GM19324 (cell line): Measurements from ENCODE around the gene ARCN1.

Source experiments
- ATAC-seq: cut with Tn5 transposase; IDR thresholded peaks from one replicate; pipeline ENCODE4 v1.9.1; 2021; ENCODE audit warnings: mild to moderate bottlenecking, moderate library complexity; ENCODE audit not compliant: unreplicated experiment, low FRiP score

The ARCN1 gene

DNA sequence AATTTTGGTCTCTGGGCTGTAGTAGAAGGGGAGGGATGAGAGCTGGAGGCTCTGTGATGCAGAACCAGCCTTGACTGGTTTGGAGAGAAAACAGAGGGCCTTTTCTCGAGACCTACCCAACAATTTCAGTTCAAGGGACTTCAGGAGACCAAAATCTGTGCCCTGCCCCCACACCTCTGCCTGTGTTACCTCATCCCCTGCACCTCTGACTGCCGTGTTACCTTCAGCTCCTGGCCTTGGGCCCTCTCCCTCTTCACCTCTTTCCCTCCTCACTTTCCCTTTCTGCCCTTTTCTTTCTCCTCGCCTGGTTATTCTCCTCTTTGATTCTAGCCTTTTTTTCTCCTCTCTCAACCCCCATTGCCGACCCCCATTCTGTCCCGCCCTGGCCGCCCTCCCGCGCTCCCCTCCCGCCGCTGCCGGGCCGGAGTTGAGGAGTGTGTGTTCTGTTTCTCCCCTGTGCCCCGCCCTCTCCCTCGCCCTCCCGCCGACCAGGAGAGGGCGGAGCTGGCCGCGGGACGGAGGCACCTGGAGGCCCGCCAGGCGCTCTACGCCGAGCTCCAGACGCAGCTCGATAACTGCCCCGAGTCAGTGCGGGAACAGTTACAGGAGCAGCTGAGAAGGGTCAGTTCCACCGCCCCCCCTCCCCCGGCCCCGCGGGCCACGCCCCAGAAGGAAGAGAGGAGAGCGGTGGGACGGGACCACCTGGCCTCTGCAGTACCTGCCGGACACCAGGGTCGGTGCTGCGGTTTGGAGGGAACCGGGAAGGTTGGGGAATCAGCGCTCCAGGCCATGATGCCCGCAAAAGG lies 62.4 kb downstream of the ARCN1 start:
- no peak for ATAC-seq

DNA sequence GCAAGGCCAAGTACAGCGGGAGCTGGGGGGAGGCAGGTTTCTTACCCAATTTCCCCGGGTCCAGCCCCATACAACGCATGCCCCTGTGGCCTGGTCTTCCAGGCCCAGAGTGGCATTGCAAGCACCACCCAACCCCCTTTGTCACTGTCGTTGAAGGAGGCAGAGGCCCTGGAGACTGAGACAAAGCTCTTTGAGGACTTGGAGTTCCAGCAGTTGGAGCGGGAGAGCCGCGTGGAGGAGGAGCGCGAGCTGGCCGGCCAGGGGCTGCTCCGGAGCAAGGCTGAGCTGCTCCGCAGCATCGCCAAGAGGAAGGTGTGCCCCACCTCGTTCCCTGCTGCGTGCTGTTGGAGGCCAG lies 63.0 kb downstream of the ARCN1 start:
- no peak for ATAC-seq

DNA sequence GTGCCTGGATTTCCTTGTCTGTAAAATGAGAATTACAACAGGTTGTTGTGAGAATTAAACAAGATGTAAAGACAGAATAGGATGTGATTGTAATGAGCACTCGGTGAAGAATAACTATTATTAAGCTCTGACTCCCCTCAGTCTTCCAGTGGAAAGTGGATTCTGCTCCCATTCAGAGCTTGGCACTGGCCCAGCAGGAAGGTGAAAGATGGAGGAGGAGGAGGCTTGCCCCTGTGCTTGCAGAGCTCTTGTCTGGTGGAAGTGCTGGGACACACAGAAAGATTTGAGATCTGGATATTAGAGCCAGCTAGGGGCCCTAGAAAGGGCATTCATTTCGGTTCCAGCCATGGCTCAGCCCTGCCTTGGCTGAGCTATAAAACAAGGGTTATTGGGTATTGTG lies 63.4 kb downstream of the ARCN1 start:
- ATAC-seq, result no peak

DNA sequence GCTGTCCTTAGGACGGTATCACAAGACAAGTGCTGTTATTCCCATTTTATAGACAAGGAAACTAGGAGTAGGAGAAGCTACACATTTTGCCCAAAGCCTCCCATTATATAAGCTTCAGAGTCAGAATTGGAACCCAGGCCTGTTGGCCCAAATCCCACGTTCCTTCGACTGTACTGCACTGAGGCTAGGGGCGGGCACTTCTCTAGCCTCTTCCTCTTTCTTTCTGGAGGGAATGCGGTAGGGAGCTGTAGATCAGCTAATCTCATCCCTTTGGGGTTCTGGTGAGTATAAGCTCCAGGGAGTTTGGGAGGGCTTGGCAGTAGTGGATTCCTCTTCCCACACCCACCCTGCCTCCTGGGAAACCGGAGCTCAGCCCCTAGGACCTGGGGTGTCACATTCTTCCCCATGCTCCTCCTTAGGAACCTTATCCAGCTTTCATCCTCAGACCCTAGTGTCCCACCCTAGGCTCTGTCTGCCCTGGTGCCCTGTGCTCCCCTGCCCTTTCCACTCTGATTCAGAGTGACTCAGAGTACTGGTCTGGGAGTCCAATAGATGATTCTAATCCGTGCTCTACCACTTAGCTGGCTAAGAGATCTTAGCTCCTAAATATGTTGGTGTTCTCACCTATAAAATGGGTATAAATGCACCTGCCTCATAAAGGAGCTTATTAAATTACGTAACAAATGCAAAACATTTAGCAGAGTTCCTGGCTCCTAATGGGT lies 64.5 kb downstream of the ARCN1 start:
- no peak for ATAC-seq

DNA sequence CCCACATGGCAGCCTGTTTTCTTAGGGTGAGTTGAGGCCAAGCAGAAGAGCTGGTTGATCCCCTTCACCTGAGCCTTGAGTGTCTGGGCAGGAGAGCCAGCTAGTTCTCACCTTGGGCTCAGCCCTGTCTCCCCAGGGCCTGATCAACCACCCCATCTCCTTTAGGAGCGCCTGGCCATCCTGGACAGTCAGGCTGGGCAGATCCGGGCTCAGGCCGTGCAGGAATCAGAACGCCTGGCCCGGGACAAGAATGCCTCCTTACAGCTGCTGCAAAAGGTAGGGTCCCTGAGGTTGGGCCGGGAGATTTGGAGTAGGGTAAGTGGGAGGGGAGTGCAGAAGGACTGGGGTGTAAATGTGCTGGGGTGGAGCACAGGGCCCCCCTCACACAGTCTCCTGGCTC lies 66.5 kb downstream of the ARCN1 start:
- ATAC-seq, result no peak

DNA sequence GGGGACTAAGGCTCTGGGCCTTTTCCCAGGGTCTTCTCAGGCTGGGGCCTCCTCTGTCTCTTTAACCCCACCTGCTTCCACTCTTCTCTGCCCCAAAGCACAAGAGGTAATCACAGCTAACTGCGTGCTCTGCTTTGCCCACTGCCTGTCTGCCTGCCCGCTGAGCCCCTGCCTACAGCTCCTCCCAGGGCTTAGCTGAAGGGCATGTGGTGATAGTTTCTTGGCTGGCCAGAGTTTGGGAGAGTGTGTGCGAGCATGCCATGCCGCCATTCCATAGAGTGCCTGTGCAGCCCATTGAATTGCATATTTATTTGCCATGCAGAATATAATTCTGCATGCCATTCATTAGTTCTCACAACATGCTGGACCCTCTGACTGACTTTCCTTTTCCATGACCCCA lies 67.7 kb downstream of the ARCN1 start:
- ATAC-seq, result no peak

DNA sequence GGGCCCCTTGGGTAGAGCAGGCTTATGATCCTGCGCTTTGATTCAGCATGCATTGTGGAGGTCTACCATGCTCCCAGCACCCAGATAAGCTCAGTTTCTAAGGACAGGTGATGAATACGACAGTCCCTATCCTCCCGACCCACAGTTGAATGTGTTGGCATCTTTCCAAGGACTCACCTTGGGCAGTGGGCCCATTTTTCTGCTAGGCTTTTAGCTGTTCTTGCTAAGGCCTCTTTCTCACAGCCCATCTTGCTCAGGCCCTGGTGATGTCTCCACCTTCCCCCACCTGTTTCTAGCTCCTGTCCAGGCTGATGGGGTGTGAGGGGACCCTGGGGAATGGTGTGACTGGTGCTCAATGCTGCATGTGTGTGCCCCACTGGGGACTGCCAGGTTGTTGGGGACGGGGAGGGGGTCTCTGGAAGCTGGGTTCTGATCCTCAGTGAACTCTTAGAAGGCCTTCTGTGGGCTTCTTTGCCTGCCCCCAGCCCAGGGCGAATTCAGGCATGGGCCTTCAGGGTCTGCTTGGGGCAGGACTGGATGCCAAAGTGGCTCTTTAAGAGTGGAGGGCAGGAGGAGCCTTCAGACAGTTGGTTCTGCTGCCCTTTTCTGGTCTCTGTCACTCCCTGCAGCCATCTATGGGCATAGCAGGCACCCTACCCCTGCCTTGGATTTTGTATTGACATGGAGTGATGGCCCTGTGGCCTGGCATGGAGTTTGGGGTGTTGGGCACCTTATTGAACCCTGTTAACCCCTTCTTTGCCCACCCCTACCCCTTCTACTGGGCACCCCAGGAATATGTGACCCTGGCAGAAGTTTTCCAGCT lies 68.3 kb downstream of the ARCN1 start:
- ATAC-seq, result no peak

DNA sequence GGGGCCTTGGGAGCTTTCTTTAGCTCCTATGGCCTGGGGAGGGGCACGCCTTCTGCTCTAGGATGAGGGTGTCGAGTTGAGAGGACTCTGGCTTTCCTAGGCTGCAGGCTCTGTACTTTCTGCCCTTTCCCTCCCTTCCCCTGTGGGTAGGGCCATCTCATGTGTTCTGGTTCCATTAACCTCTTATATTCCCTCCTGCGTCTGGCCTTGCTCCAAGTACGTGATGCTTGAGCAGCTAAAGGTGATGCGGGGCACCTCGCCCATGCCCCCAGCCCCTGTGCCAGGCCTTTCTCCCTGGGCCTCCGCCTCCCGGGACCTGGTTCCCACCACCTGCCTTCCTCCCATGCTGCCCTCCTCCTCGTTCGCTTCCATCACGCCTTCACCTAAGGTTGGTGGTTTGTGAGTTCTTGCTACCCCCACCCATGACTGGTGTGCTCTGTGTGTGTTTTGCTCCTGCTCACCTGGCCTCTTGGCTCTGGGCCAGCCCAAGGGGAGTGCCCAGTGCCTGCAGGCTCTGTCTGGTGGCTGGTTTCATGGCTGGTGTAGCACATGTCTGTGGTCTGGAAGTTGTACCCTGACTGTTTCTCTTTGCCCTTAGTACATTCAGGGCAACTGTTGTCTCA lies 69.3 kb downstream of the ARCN1 start:
- ATAC-seq, result no peak

DNA sequence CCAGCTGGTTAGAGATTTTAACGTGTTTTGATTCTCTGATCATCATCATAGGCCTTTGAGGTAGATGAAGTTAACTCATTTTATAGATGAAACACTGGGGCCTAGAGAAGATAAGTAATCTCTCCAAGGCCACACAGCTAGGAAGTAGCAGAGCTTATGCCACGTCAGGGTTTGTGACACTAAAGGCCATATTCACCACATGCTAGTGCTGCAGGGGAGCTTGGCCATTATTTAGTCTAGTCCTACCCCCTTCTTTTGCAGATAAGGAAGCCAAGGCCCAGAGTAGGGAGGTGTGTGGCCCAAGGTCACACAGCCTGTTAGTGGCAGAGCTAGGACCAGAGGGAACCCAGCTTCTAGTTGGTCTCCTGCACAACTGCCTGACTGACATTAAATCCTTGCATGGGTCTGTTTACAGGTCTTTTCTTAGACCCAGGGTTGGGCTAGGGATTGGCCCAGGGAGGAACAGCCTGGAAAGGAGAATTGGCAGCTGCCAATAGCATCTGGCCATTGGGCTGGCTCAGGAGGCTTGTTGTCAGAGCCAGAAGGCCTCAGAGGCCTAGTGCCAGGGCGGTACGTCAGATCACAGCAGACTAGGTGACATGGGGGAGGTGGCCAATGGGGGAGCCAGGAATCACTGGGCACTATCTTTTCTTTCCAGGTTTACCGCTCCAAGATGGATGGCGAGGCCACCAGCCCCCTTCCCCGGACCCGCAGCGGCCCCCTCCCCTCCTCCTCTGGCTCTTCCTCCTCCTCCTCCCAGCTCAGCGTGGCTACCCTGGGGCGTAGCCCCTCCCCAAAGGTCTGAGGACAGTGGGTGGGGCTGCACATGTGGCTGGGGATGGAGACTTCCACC lies 71.2 kb downstream of the ARCN1 start:
- ATAC-seq, result no peak

DNA sequence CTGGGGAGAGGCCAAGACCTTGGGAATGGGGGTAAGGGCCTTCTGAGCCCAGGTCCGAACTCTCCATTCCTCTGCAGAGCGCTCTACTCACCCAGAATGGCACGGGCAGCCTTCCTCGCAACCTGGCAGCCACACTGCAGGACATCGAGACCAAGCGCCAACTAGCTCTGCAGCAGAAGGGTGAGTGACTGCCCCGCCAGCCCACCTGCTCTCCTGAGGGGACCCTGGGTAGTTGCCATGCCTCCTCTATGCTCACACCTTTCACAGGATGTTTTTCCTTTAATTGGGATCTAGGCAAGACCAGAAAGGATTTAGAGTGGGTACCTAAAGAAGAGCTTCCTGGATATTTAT lies 71.8 kb downstream of the ARCN1 start:
- ATAC-seq, result no peak

DNA sequence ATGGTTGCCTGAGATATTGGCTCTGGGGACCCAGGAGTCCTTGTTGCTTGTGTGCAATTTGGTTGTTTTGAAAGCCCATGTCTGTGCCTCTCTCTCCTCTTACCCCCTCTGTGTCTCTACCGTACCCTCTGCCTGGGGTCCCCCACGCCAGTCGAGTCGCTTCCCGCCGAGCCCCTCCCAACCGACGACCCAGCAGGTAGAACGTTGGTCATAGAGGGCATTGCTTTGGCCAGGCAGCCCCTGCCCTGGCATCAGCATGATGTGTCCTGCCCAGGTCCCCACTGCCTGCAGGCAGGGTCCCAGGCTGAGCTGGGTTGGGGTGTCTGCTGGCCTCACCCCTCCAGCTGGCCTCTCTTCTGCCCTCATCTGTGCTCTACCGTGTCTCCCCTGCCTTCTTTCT lies 72.3 kb downstream of the ARCN1 start:
- no peak for ATAC-seq

DNA sequence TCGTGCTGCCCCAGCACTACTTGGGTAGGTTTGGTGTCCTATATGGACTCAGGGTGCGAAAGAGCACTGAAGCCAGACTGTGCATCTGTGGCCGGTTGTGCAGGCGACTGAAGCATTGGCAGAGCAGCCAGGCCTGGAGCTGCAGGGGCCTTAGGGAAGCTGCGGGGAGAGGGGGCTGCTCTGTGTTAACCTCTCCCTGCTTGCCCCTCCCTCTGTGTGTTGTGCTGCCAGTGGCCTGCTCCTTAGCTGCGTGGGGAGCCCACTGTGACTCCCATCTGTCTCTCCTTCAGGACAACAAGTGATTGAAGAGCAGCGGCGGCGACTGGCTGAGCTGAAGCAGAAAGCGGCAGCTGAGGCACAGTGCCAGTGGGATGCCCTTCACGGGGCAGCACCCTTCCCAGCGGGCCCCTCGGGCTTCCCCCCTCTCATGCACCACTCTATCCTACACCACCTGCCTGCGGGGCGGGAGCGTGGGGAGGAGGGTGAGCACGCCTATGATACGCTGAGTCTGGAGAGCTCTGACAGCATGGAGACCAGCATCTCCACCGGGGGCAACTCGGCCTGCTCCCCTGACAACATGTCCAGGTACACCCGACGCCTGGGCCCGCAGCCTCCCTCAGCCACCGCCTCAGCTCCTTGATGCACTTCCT lies 73.0 kb downstream of the ARCN1 start:
- no peak for ATAC-seq

DNA sequence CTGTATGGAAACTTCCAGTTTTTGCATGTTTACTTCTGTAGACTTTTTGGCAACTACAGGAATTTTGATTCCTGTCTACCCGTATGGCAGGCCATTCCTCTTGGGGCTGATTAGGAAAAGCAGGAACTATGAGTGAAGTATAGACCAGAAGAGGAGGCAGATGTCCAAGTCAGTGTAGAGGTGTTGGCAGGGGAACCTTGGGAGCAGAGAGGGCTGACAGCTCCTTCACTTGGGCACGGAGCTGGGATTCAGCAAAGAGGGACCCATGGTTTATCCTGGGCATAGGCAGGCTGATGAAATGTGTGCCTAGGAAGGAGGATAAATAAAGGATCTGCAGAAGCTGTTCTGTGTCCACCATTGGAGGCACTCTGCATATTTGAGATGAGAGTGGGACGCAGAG lies 74.2 kb downstream of the ARCN1 start:
- no peak for ATAC-seq

DNA sequence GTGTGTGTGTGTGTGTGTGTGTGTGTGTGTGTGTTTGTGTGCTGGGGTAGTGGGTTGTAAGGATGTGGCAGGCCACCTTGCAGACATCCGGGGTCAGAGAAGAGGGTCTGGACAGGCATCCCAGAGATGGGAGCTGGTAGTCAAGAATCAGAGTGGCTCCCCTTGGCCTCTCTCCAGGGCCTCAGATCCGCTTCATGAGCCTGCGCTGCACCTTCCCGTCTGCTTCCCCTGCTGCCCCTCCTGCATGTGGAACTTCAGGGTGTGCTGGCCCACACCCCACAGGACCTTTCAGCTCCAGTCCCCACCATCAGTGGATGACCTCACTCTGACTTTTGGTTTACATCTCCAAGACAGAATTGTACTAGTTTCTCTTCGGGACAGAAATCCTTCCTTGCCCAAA lies 76.1 kb downstream of the ARCN1 start:
- ATAC-seq, result no peak

DNA sequence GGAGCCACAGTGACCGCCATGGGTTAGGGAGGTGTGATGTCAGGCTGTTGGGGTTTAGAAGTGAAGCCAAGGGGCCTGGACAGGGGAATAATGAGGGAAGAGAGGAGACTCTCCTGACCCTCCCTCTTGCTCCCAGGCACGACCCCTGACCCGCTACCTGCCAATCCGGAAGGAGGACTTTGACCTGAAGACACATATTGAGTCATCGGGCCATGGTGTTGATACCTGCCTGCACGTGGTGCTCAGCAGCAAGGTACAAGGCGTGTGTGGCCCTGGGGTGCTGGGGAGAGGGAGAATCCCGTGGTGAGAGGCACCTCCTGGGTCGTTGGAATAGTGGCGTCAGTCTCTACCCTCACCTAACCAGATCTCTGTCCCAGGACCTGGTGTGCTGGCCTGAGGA lies 77.7 kb downstream of the ARCN1 start:
- ATAC-seq, result no peak

DNA sequence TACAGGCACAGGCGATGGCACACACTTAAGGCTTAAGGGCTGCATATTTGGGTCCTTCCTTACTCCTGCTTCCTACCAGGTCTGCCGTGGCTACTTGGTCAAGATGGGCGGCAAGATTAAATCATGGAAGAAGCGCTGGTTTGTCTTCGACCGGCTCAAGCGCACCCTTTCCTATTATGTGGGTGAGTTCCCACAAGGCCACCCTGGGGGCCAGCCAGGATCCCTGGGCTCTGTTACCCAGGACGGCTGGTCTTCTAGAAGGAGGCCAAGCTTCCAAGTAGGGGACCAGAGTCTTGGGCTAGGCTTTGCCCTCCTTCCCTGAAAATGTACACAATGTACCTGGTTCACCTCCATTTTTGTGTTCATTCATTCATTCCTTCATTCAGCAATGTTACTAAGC lies 78.2 kb downstream of the ARCN1 start:
- ATAC-seq, result no peak

DNA sequence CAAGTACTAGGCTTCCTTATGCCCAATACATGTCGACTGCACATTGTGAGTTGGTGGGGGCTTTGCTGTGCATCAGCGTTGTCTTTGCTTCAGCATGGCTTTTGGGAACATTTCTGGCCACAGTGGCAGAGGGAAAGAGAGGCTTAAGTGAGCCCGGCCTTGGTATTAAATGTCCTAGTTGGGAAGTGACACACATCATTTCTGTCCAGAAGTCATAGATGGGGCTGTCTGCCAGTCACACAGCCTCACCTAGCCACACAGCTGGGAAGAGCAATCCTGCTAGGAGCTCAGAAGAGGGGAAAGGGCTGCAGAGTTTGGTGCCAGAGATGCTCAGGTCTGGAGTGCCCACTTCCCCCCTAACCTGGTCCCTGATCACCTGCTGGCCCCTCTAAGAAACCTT lies 79.6 kb downstream of the ARCN1 start:
- ATAC-seq, result no peak
